GM19438 (cell line): ENCODE results near the gene ACOT12.

Source experiments
- ATAC-seq: cut with Tn5 transposase; IDR thresholded peaks from one replicate; pipeline ENCODE4 v1.9.1; 2021; ENCODE audit warnings: low read depth; ENCODE audit not compliant: unreplicated experiment

ACOT12 gene

GRCh38 chr5:81401266-81401665, 7.3 kb upstream of the ACOT12 start:
- ATAC-seq = no peak

- no peak for ATAC-seq
Measured at GRCh38 chr5:81400375-81400774, 6.4 kb upstream of the ACOT12 start.

- no peak for ATAC-seq
Measured at GRCh38 chr5:81398741-81399140, 4.8 kb upstream of the ACOT12 start.

GRCh38 chr5:81397176-81397575, 3.2 kb upstream of the ACOT12 start:
- no peak for ATAC-seq

- no peak for ATAC-seq
Measured at GRCh38 chr5:81395262-81395661, 1.3 kb upstream of the ACOT12 start.

- ATAC-seq = no peak
Measured at GRCh38 chr5:81393430-81393782, 528 bp downstream of the ACOT12 start.

GRCh38 chr5:81389025-81389424, 4.9 kb downstream of the ACOT12 start:
- no peak for ATAC-seq

- ATAC-seq = no peak
Measured at GRCh38 chr5:81388169-81388568, 5.8 kb downstream of the ACOT12 start.

GRCh38 chr5:81383867-81384266, 10.1 kb downstream of the ACOT12 start:
- ATAC-seq = no peak

- no peak for ATAC-seq
Measured at GRCh38 chr5:81371354-81371876, 22.5 kb downstream of the ACOT12 start.

- ATAC-seq = no peak
Measured at GRCh38 chr5:81370912-81371311, 23.0 kb downstream of the ACOT12 start.

GRCh38 chr5:81365541-81365940, 28.4 kb downstream of the ACOT12 start:
- ATAC-seq = no peak

GRCh38 chr5:81363093-81363871, 30.7 kb downstream of the ACOT12 start:
- no peak for ATAC-seq

- no peak for ATAC-seq
Measured at GRCh38 chr5:81361600-81361999, 32.3 kb downstream of the ACOT12 start.

GRCh38 chr5:81360640-81361039, 33.3 kb downstream of the ACOT12 start:
- ATAC-seq = no peak

- no peak for ATAC-seq
Measured at GRCh38 chr5:81359881-81360280, 34.1 kb downstream of the ACOT12 start.

- ATAC-seq = no peak
Measured at GRCh38 chr5:81359108-81359507, 34.8 kb downstream of the ACOT12 start.

- ATAC-seq = no peak
Measured at GRCh38 chr5:81355291-81356251, 38.4 kb downstream of the ACOT12 start.

- no peak for ATAC-seq
Measured at GRCh38 chr5:81354093-81354492, 39.8 kb downstream of the ACOT12 start.

GRCh38 chr5:81353189-81353588, 40.7 kb downstream of the ACOT12 start:
- ATAC-seq = no peak

GRCh38 chr5:81350507-81350906, 43.4 kb downstream of the ACOT12 start:
- no peak for ATAC-seq
